ENCODE results near the gene TSSK2. TPM values are rescaled to one million over a fixed set of nuclear protein-coding genes. Genes with fewer than 3 reads are reported as not detected.
A peak's percentile ranks its signal among the peaks of the same experiment; 100 is the strongest.

TSSK2 gene
- total RNA-seq, 2 experiments from 2014 or later, result not detected

DNA sequence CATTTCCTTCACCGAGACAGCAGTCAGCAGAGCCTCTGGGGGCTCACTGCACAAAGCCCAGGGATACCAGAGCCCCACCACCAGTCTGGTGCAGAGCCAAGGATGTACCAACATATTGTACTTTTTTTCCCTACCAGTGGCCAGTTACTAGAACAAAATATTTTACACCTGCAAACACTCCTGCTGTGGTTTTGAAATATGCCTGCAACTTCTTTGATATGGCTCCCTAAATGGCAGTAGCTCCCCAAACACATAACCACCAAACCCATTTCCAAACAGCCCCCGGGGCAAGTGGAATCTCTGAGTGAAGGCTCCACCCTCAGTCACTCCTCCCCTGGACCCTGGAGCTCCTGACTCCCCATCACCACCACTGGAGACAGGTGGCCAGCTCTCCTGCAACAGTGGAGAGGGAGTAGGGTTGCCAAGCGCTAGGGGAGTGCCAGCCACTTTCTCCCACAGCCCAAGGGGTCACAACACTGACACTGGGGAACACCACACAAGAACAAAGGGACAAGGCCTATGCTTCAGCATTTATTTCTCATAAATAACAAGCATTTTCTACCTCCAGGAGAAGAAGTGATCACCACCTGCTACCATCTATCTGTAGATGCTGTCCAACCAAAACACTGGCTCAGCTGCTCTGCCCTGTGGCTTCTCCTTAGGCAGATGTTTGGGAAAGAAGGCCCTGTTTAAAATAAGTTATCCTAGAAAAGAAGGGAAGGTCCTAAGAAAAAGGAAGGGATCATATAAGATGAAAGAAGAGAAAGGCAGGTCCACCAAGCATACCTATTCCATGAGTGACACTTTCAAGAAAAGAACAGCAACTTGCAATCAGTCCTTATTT lies 24.0 kb upstream of the TSSK2 start:
- Histone ChIP-seq H3K9me3 (ENCODE audit: low read length) (no peaks in the 10 kb centered on the region), H3K4me1 (ENCODE audit: insufficient read depth, low read length, poor library complexity, severe bottlenecking) (peaks cover 28% of the 10 kb centered on the region), H2AFZ (ENCODE audit: low read length) (no peak overlapping the region), H3K27ac (ENCODE audit: low read depth, low read length, poor library complexity, severe bottlenecking) (no peak overlapping the region), H4K20me1 (ENCODE audit: insufficient read depth, low read length) (peaks cover 29% of the 10 kb centered on the region), H3K9me2 (ENCODE audit: insufficient read depth, low read length) (no peaks in the 10 kb centered on the region), H3K4me3 (ENCODE audit: low read depth, low read length, poor library complexity, severe bottlenecking) (no peak overlapping the region), H3K36me3 (ENCODE audit: insufficient read depth, low read length) (peaks cover 17% of the 10 kb centered on the region), H3K4me2 (ENCODE audit: low read length) (no peak overlapping the region), H3K79me2 (ENCODE audit: insufficient read depth, low read depth, low read length) (peaks cover 78% of the 10 kb centered on the region)
- intact Hi-C loops (cut with micrococcal nuclease; ENCODE audit: unreplicated experiment), result no loop called here
- TF ChIP-seq, protein P1, sequence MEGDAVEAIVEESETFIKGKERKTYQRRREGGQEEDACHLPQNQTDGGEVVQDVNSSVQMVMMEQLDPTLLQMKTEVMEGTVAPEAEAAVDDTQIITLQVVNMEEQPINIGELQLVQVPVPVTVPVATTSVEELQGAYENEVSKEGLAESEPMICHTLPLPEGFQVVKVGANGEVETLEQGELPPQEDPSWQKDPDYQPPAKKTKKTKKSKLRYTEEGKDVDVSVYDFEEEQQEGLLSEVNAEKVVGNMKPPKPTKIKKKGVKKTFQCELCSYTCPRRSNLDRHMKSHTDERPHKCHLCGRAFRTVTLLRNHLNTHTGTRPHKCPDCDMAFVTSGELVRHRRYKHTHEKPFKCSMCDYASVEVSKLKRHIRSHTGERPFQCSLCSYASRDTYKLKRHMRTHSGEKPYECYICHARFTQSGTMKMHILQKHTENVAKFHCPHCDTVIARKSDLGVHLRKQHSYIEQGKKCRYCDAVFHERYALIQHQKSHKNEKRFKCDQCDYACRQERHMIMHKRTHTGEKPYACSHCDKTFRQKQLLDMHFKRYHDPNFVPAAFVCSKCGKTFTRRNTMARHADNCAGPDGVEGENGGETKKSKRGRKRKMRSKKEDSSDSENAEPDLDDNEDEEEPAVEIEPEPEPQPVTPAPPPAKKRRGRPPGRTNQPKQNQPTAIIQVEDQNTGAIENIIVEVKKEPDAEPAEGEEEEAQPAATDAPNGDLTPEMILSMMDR (conservative IDR thresholded peaks at IDR 0.05; ENCODE audit: low read length), result no peak
- TF ChIP-seq EZH2phosphoT487 (IDR thresholded peaks at IDR 0.05; ENCODE audit: borderline replicate concordance, low read depth, low read length), result no peak
- DNase-seq (ENCODE audit: low spot score), result no peak
- ChIA-PET CTCF (ENCODE audit: unreplicated experiment) (interaction anchor here (0.7 kb wide), 1 partner anchor 30 kb away, joined by 3 read pairs; no protein-coding TSS in a partner anchor), POLR2A (no interaction called here)
- BruUV-seq (replicated peaks), result no TSS peak

DNA sequence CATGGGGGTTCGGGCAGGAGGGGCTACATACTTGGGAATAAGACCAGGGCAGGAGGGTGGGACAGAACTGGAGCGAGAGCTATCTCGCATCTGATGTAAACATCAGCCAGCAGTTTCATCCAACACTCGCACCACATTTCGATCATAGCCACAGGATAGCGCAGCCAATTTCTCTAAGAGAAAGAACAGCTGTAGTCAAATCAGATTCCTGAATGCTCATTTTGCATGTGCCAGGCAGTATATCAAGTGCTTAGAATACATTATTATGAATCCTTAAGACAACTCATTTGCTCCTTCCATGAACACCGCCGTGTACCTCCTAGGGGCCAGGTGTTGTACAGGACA lies 23.4 kb upstream of the TSSK2 start:
- no peak overlapping the region for H3K4me2 ChIP-seq (ENCODE audit: low read length)
- intact Hi-C loops (cut with micrococcal nuclease; ENCODE audit: unreplicated experiment), result no loop called here
- DNase-seq (ENCODE audit: low spot score), result no peak
- H3K4me1 ChIP-seq (ENCODE audit: insufficient read depth, low read length, poor library complexity, severe bottlenecking), result peaks cover 28% of the 10 kb centered on the region
- H3K4me3 ChIP-seq (ENCODE audit: low read depth, low read length, poor library complexity, severe bottlenecking), result no peak overlapping the region
- H3K9me2 ChIP-seq (ENCODE audit: insufficient read depth, low read length), result no peaks in the 10 kb centered on the region
- POLR2A ChIA-PET, result no interaction called here
- TF ChIP-seq, protein P1 (conservative IDR thresholded peaks at IDR 0.05; ENCODE audit: low read length), result no peak
- H3K27ac ChIP-seq (ENCODE audit: low read depth, low read length, poor library complexity, severe bottlenecking), result no peak overlapping the region
- peaks cover 15% of the 10 kb centered on the region for H3K36me3 ChIP-seq (ENCODE audit: insufficient read depth, low read length)
- peaks cover 82% of the 10 kb centered on the region for H3K79me2 ChIP-seq (ENCODE audit: insufficient read depth, low read depth, low read length)
- peaks cover 29% of the 10 kb centered on the region for H4K20me1 ChIP-seq (ENCODE audit: insufficient read depth, low read length)
- CTCF ChIA-PET (ENCODE audit: unreplicated experiment), result interaction anchor here (0.7 kb wide), 1 partner anchor 31 kb away, joined by 3 read pairs; no protein-coding TSS in a partner anchor
- no peak overlapping the region for H2AFZ ChIP-seq (ENCODE audit: low read length)
- BruUV-seq (replicated peaks), result no TSS peak
- H3K9me3 ChIP-seq (ENCODE audit: low read length), result no peaks in the 10 kb centered on the region

DNA sequence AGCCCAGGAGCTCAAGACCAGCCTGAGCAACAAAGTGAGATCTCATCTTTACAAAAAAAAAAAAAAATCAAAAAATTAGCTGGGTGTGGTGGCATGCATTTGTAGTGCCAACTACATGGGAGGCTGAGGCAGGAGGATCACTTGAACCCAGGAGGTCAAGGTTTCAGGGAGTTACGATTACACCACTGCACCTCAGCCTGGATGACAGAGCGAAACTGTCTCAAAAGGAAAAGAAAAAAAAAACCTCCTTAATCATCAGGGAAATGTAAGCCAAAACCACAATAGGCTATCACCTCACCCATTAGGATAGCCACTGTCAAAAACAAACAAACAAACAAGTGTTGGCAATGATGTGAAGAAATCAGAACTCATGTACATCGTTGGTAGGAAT lies 22.3 kb upstream of the TSSK2 start:
- Histone ChIP-seq H3K9me3 (ENCODE audit: low read length) (no peaks in the 10 kb centered on the region), H3K4me2 (ENCODE audit: low read length) (peak overlapping the region; percentile 64), H3K27ac (ENCODE audit: low read depth, low read length, poor library complexity, severe bottlenecking) (no peak overlapping the region), H3K4me3 (ENCODE audit: low read depth, low read length, poor library complexity, severe bottlenecking) (no peak overlapping the region), H3K9me2 (ENCODE audit: insufficient read depth, low read length) (no peaks in the 10 kb centered on the region), H3K4me1 (ENCODE audit: insufficient read depth, low read length, poor library complexity, severe bottlenecking) (peaks cover 28% of the 10 kb centered on the region), H3K79me2 (ENCODE audit: insufficient read depth, low read depth, low read length) (peaks cover 83% of the 10 kb centered on the region), H4K20me1 (ENCODE audit: insufficient read depth, low read length) (peaks cover 29% of the 10 kb centered on the region), H3K36me3 (ENCODE audit: insufficient read depth, low read length) (peaks cover 15% of the 10 kb centered on the region), H2AFZ (ENCODE audit: low read length) (no peak overlapping the region)
- intact Hi-C loops (cut with micrococcal nuclease; ENCODE audit: unreplicated experiment), result no loop called here
- CTCF ChIA-PET (ENCODE audit: unreplicated experiment), result no interaction called here
- POLR2A ChIA-PET, result interaction anchor here (0.6 kb wide), 1 partner anchor 10 kb away, joined by 3 read pairs; no protein-coding TSS in a partner anchor
- DNase-seq (ENCODE audit: low spot score), result no peak
- BruUV-seq (replicated peaks), result no TSS peak
- no peak for TF ChIP-seq EZH2phosphoT487 (IDR thresholded peaks at IDR 0.05; ENCODE audit: borderline replicate concordance, low read depth, low read length)
- TF ChIP-seq, protein P1 (conservative IDR thresholded peaks at IDR 0.05; ENCODE audit: low read length), result no peak
